Amniotic epithelial cell (primary cell): Measurements from ENCODE around the gene PML.
"Not testable (repeated sequence)": the region's sequence is repeated elsewhere in the genome, so short reads cannot be mapped to it uniquely, and the experiment has no call there.

Experiments used
- DNase-seq: peaks from one replicate; pipeline ENCODE4 v3.0.0-alpha.2; 2010; ENCODE audit warnings: low read depth

The PML gene

GRCh38 chr15:74062236-74062635 lies 67.7 kb downstream of the PML start:
- DNase-seq = no peak

- no peak for DNase-seq
These were observed 68.2 kb downstream of the PML start for GRCh38 chr15:74062671-74063070.

- DNase-seq = not testable (repeated sequence)
These were observed 69.1 kb downstream of the PML start for GRCh38 chr15:74063425-74064146.

GRCh38 chr15:74064183-74064582 lies 69.7 kb downstream of the PML start:
- DNase-seq = not testable (repeated sequence)

GRCh38 chr15:74064822-74065221 lies 70.3 kb downstream of the PML start:
- DNase-seq = not testable (repeated sequence)

- DNase-seq = not testable (repeated sequence)
These were observed 71.3 kb downstream of the PML start for GRCh38 chr15:74065684-74066411.

- DNase-seq = not testable (repeated sequence)
These were observed 77.1 kb downstream of the PML start for GRCh38 chr15:74071645-74072044.

GRCh38 chr15:74072132-74072531 lies 77.6 kb downstream of the PML start:
- DNase-seq = not testable (repeated sequence)

- DNase-seq = not testable (repeated sequence)
These were observed 78.3 kb downstream of the PML start for GRCh38 chr15:74072614-74073337.

- DNase-seq = not testable (repeated sequence)
These were observed 81.3 kb downstream of the PML start for GRCh38 chr15:74075781-74076180.

- not testable (repeated sequence) for DNase-seq
These were observed 87.9 kb downstream of the PML start, which contains the start of gene GOLGA6A for GRCh38 chr15:74082450-74082849. Gene GOLGA6A, minus strand, starts transcription at chr15:74082550. Its CDS starts 41 bp downstream, at chr15:74082509.

GRCh38 chr15:74094567-74094966 lies 100.1 kb downstream of the PML start:
- DNase-seq = not testable (repeated sequence)

GRCh38 chr15:74095610-74096009 lies 101.1 kb downstream of the PML start:
- DNase-seq = not testable (repeated sequence)

GRCh38 chr15:74096753-74097474 lies 102.4 kb downstream of the PML start:
- not testable (repeated sequence) for DNase-seq
